ENCODE results near the gene TLE3.

- no peak for TF ChIP-seq CTCF (IDR thresholded peaks at IDR 0.05; ENCODE audit: borderline replicate concordance, extremely low read depth, low read length, poor library complexity, severe bottlenecking)
- TF ChIP-seq EZH2 (IDR thresholded peaks at IDR 0.05; ENCODE audit: borderline replicate concordance, low read depth, low read length, severe bottlenecking): no peak
These were observed 34.3 kb downstream of the TLE3 start for GRCh38 chr15:70063261-70063925.

All from DND-41 (cell line).